Body of pancreas (tissue), 4 donors: ENCODE results near the gene UBE2G2.

Experiments used
- CTCF ChIP-seq, 7 experiments: fragments of 450-650 bp in 4 of 7; fragments of 200-600 bp in 3 of 7; sonication (generic) in 3 of 7; IDR thresholded peaks; one replicate each; pipeline ENCODE4 v1.5.1; 2016 to 2019; ENCODE audit warnings: antibody characterized with exemption in 7 of 7
- POLR2A ChIP-seq, 3 donors: fragments of 450-650 bp; IDR thresholded peaks; one replicate each; pipeline ENCODE4 v1.6.1; 2016; ENCODE audit warnings: antibody characterized with exemption in 3 of 3, mild to moderate bottlenecking in 2 of 3

DNA sequence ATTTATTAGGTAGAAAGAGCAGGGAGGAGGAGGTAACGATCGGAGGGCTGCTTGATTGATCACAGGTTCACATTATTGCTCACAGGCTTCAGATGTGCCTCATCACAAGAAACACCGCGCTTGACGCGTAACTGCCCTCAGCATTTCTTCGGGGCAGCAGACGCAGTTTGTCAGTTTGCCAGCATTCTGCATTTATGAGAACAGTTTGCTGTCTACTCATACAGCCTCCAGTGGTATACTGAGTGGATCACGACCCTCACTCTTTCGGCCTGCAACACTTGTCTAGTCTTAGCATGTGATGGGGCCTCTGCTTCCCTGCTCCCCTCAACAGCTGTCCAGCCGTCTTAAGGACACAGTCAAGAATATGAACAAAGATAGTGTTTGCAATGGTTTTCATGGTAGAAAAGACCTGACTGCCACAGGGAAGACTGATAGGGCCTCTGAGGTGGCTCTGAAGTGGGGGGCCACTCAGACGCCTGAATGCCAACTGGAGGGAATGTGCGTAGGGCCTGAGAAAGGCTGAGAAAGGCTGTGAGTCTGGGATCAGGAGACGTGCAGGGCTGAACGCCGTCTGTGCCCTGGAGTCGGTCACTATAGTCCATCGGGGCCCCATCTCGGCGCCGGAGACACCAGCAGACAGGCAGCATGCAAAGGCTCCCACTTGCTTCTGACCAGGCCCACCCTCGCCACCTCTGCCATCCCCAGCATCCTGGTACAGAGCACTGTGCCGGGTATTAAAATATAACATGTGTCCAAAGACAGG is 45.0 kb downstream of the UBE2G2 start:
- TF ChIP-seq POLR2A (IDR thresholded peaks at IDR 0.05) (no peak), CTCF (IDR thresholded peaks at IDR 0.05) (no peak)
